HG02884 (cell line): ENCODE results near the gene GRID1.
"Not testable (repeated sequence)": the region's sequence is repeated elsewhere in the genome, so short reads cannot be mapped to it uniquely, and the experiment has no call there.

Source experiments
- ATAC-seq: cut with Tn5 transposase; IDR thresholded peaks from one replicate; pipeline ENCODE4 v1.9.1; 2021; ENCODE audit warnings: mild to moderate bottlenecking, moderate library complexity; ENCODE audit not compliant: unreplicated experiment

The GRID1 gene

DNA sequence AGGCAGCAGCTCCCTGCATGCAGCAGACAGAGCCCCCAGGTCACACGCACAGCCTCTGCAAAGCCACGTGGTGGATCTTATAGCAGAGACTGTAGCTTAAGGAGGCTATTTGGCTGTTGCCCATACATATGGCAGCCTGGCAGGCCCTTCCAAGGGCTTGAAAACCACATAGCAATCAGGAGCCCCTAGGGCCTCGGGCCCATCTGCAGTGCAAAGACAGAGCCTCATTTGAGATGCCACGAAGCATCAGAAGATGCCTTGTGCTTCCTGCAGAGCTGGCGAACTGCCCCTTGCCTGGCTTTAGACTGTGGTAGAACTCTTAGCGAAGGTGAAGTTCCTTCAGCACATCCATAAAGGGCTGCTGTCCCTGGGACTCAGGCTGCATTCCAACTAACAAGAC lies 309.9 kb downstream of the GRID1 start:
- ATAC-seq, result no peak

DNA sequence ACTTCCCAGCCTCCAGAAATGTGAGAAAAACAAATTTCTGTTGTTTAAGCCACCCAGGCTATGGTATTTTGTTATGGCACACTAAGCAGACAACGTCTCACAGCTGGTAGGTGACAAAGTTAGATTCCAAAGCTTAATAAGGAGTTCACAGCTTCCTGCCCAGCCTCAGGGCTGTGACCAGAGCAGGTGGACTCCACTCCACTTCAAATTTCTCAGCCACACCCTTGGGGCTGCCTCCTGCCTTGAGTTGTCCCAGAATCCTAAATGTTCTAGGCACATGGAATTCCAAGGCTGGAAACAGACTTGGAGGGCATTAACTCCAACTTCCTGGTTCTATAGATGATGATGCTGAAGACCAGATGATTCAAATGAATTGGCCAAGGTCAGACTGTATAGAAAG lies 310.7 kb downstream of the GRID1 start:
- ATAC-seq, result no peak

DNA sequence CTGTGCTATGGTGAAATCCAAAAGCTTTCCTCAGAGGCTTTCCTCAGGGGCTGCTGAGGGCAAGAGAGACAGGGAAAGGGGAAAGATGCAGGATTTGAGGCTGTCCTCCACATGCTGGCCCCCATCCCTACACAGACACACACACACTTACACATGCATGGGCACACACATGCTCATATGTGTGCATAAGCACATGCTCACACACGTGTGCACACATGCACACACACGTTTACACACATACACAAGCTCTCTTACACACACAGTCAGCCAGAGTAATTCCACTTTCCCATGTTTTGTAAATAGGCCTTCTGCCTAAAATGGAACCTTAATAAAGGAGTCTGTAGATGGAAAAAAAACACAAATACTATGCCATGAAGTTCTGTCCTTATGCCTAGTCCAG lies 312.9 kb downstream of the GRID1 start:
- ATAC-seq, result no peak

DNA sequence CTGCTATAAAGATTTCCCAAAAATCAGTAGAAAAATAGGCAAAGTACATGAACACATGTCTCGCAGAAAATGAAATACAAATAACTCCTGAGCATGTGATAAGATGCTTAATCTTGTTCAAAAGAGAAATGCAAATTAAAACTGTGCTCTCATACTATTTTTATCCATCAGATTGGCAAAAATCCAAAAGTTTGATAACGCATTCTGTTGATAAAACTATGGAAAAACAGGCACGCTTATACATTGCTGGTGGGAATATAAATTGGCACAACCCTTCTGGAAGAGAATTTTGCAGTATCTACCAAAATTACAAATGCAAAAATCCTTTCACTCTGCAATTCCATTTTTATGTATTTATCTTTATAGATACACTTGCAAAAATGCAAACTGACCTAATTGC lies 315.0 kb downstream of the GRID1 start:
- no peak for ATAC-seq

DNA sequence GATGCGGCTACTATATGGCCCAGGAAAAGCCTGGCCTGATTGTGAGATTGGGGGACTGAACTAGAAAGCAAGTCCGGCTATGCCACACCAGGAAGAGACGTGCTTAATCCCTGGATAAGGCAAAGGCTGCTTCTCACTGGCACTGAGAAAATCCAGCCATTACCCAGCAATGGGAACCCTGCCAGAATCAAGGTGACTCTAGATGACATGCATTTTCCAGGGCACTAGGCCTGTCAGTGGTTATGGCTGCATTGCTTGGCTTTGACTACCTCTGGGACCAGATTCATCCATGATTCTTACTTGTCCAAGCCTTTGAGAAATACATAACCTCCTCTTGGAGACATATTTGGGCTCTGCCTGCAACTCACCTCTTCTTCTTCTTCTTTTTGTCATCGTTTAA lies 317.2 kb downstream of the GRID1 start:
- no peak for ATAC-seq

DNA sequence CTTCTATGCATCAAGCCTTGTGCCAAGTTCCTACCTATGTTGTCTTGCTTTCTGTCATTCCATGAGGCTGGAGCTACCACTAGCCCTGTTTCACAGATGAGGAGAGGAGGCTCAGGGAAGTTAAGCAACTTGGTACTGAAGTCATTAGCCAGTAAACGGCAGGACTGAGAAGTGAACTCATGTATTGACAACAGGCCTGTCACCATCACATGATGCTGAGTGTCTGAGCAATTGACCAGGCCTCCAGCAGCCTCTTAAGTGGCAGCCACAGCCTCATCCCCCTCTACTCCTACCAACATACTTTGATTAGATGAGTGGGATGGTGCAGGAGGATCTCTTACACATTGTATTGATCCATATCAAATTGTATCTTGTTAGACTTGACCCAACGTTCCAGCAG lies 317.6 kb downstream of the GRID1 start:
- no peak for ATAC-seq

DNA sequence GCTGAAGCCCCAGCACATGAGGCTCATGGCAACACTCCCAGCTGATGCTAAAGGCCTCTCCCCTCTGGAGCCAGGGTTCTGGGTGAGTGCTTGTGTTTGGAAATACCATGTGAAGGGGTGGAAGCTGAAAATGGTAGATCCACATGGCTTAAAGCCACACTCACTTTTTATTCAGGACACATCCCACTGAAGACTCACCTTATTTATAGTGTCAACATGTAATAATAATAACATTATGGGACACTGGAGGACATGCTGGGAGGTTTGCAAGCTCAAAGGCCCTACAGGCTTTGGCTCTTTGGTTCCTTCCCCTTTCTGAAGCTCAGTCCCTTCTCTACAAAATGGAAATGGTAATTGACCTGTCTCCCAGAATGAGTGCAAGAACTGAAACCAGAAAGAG lies 318.0 kb downstream of the GRID1 start:
- no peak for ATAC-seq

DNA sequence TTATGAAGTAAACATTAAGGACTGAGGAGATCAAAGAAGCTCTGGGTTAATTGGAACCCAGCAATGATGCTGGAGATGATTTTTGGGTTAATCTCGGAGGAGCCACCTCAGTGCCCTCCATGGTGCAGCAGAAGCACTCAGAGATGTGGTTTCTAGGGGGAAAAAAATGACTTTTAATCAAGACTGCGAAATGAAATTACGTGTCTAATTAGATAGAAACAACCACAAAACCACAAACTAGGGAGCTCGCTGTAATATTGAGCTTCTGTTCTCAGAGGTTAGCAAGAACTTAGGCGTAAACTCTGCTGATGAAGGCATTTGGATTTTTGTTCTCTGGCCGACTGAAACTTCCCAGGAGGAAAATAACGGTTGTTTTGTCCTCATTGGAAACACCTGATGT lies 319.0 kb downstream of the GRID1 start:
- no peak for ATAC-seq

DNA sequence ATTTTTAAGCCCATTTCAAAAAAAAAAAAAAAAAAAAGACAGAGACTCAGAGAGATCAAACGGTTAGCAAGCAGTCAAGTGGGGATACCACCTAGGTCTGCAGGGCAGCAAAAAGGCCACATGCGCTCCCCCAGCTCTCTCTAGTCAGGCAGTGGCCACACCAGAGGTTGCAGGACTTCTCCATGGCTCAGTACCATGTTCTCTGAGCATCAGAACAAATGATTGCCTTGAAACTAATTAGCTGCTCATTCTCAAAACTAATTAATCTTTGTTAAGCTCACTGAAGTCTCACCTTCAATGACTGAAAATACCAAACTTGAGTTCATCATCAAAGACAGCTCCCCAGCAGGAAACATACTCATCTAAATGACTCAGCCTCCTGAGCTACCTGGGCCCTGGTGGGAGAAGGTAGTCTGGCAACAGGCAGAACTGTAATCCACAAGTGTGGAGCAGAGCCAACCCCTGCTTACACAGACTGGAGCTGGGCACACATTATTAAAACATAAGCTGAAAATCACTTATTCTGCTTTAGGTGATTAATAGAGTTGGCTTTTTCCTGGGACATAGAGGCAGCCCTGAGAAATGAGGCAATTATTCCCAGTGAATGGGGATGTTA lies 319.6 kb downstream of the GRID1 start:
- ATAC-seq, result no peak

DNA sequence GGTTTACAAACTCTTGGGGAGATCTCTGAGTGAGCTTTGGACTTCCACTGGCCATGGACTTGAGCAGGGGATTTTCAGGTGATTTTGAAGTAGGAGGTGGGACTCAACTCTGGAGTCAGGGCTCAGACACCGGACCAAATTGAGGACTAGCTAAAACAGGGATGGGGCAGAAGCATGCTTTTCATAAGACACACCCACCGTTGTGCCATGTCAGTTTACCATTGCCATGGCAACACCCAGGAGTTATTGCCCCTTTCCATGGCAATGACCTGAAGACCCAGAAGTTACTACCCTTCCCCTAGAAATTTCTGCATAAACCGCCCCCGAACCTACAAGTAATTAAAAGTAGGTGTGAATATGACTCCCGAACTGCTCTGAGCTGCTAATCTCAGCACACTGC lies 320.7 kb downstream of the GRID1 start:
- ATAC-seq, result no peak

DNA sequence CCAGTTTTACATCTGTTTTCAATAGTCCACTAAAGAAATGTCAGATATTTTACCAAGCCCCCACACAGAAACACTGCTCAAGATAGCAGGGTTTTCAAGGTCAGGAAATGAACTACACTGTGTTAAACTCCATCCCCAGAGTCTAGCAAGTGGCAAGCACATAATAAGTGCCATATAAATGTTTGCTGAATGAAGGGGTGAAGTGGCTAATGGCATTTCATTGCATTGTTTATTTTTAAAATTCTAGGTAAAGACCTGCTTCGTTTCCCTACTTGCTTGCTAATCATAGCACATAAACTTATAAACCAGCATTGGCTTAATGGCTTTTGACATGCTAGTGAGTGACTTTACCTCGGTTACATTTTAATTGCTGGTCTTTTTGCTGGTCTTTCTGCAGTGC lies 322.6 kb downstream of the GRID1 start:
- ATAC-seq, result no peak

DNA sequence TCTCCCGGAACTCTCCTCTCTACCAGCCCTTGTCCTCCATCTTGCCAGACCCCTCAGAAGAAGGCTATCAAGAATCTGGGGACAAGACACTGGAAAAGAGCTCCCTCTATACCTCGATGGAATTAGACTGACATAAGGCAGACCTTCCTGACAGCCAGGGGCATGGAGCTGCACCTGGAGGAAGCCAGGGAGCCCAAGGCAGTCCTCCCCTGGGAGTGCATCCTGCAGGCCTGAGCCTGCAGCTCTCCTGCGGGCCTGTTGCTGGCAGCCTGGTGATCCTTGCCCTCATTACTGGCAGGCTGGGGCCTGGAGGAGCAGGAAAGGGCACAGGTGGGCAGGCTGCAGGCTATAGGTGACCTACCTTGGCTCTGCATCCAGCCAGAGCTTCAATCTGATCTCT lies 323.4 kb downstream of the GRID1 start:
- no peak for ATAC-seq

DNA sequence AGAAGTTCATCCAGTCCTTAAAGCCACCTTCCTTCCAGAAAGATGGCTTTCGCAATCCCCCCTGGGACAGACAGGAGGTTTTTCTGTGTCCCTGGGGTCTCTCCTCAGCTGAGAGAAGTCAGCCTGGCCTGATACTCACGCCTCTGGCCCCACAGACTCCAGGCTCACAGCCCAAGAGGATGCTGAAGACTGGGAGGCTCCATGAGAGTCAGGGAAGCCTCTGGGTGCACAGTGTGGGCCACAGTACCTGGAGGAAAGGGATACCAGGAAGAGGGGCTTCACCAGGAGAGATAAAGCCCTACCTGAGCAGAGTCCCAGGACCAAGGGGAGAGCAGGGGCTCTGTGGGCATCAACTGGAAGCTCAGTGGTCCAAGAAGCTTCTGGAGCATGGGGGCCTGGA lies 324.4 kb downstream of the GRID1 start:
- ATAC-seq, result no peak

DNA sequence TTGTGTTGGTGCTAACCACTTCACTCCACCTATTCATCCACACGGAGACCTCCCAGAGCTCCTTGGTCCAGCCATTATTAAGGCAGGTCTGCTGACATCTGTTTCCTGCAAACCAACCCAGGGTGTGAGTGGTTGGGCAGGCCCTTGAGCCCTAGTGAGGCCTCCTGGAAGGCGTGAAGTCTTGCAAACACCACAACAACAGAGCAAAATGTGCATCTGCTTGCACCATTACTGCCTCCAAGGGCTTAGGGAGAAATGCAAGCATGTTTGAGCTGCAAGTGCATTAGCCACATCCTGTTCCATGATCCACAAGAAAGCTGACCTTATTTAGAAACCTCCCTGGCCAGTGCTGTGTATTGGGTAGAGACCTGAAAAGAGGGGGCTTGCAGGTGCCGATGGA lies 325.5 kb downstream of the GRID1 start:
- no peak for ATAC-seq

DNA sequence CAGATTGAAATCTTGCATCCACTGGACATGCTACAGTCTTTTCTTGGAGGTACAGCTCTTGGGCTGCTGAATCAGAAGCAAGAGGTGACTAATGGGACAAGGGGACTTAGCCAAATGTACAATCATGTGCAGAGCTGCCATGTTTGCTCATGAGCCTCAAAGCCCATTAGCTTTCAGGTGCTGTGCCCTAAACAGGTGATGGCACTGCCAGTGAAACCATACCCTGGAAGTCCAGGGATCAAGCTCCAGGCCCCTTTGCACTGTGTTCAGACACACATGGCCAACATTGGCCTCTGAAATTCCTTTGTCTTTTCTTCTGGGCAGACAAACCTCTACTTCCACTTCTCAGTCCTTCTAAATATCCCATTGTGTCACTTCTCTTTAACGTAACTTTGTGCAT lies 328.2 kb downstream of the GRID1 start:
- no peak for ATAC-seq

DNA sequence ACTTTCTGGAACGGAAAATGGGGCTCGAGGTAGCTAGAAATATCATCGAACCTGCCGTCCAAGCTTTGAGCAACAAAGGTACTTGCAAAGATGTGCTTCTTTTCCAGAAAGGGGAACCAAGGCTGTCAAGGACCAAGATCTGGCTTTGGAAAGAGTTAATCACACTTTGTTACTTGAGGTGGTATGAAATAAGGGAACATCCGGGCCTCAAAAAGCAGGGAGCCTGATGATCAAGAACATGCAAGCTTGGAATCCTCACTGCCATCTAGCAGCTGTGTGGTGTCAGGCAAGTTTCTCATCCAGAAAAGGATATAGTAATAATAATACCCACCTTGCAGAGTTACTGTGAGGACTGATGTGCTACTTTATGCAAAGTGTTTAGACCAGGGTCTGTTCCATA lies 329.5 kb downstream of the GRID1 start:
- ATAC-seq, result no peak

DNA sequence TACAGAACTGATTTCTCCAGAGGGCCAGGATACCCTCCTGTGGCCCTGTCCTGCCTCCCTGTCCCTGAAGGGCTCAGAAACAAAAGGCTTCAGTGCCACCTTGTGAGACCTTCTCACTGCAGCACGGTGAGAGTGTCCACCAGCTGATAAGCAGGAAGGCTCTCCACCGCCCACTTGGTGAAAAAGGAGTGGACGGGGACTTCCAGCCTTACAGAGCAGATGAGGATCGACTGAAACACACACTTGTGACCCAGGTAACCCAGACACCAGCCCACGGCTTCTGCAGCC lies 330.1 kb downstream of the GRID1 start:
- no peak for ATAC-seq

DNA sequence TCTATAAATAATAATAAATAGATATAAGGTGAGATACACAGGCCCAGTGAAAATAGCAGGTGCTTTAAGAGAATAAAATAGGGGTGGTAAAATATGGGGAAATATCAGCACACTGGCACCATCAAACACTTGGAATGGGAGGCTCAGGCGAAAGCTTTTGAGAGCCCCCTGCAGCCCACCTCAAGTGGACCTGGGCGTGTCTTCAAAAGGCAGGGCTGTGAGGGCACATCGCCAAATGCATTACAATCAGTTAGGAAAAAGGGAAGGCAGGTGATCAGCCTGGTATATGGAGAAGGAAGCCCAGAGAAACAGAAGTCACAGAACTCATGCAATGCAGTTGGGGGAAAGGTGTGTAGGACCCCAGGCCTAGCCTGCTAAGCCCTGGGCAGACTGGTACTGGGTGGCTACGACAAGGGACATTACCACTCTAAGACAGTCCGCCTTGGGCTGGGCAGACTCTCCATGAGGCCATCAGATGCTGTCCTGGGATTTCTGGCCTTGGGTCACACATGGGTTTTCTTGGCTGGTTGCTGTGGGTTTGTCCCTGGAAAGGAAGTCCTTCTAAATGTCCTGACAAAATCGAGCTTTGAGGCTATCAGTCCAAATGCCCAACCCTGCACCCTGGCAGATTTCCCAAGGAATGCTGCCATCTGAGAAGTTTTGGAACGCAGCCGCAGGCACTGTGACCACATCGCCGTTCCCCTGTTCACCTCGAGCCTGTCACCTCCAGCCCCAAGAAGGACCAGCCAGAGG lies 330.6 kb downstream of the GRID1 start:
- no peak for ATAC-seq

DNA sequence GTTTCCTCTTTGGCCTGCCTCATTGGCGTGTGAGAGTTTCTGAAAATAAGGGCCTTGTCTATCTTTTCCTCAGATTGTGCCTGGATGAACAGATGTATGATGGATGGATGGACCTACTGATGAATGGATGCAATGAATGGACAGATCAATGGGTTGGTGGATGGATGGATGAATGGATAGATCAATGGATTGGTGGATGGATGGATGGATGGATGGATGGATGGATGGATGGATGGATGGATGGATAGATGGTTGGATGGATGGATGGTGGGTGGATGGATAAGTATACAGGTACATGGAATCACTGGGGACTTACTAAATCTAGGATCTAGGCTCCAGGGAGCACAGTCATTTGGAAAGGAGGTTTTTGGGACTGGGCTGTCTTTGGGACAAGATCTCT lies 331.9 kb downstream of the GRID1 start:
- no peak for ATAC-seq

DNA sequence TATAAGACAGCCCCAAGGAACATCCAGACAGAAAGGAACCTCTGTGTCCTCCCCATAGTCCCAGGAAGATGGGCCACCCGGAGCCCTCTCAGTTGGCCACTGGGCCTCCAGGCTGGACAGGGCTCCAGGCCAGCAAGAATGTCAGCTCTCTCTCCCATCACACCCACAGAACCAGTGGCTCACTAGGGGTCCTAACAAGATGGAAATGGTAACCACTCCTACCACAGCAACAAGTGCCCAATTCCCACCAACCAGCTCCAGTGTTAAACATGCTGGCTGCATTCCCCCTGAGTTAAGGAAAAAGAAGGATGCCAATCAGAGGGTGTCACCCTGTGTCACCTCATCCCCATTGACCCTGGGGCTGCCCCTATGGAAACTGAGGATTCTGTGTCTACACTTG lies 333.0 kb downstream of the GRID1 start:
- ATAC-seq, result no peak

DNA sequence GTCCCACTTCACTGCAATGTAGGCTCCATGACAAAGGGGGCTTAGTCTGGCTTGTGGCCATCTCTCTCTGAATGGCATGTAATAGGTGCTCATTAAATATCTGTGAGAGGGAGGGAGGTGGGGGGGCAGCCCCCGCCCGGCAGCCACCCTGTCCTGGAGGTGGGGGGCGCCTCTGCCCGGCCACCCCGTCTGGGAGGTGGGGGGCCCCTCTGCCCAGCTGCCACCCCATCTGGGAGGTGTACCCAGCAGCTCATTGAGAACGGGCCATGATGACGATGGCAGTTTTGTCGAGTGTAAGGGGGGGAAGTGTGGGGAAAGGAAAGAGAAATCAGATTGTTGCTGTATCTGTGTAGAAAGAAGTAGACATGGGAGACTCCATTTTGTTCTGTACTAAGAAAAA lies 334.5 kb downstream of the GRID1 start:
- not testable (repeated sequence) for ATAC-seq

DNA sequence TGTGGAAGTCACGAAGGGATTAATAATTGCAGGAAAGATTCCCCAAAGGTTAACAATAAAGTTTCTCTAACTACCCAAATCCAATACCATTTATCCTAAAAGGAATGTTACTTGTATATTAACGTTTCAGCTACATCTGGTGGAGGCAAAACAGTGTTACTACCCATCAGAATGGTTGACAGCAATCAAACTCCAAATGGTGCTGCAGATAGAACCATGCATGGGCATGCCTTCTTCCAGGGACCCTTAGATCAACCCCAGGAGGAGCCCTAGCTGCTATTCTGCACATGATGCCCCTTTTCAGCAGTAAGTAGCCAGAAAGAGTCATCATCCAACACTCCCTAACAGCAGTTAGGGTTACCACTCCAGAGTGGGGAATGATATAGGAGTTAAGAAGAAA lies 336.3 kb downstream of the GRID1 start:
- ATAC-seq, result no peak

DNA sequence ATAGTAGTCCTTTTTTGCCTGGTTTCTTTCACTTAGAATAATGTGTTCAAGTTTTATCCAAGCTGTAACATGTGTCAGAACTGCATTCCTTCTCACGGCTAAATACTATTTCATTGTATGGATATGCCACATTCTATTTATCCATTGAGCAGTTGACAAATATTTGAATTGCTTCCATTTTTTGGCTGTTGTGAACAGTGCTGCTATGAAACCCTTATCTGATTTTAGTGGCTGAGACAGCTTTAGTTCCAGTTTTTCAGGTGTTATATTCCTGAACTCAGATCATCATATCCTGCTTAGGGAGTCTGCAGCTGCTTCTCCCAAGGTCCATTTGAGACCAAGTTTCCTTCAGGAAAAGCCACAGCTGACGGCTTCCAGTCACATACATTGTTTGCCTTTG lies 339.2 kb downstream of the GRID1 start:
- ATAC-seq, result no peak
